ENCODE measurements around the gene THAP3.

- TF ChIP-seq CTCF (IDR thresholded peaks at IDR 0.05) (no peak), POLR2A (IDR thresholded peaks at IDR 0.05) (peak in 1 of 4 donors; percentile 66), POLR2AphosphoS5 (IDR thresholded peaks at IDR 0.05) (peak in 1 of 2 donors; percentile 31), EP300 (IDR thresholded peaks at IDR 0.05) (no peak)
These were observed at the start of gene THAP3 for GRCh38 chr1:6624710-6625583.

Measured in upper lobe of left lung (tissue), 4 donors.